Measurements from ENCODE around the gene TAF1C. TPM values are rescaled to one million over a fixed set of nuclear protein-coding genes. Genes with fewer than 3 reads are reported as not detected.

The TAF1C gene
- 77.4 and 78.5 TPM in 2 replicates for total RNA-seq (2022)
- percentile 66 among the genes with signal in this experiment for Bru-seq, nascent RNA
- percentile 81 among the genes with signal in this experiment for BruChase-seq, experiment 1, labeled RNA remaining after a 6-hour chase
- BruChase-seq, experiment 2, labeled RNA remaining after a 2-hour chase: percentile 86 among the genes with signal in this experiment
- long read RNA-seq, full-length matches to known transcripts: 8 of 76 reads
- long read RNA-seq, partial matches to known transcripts: 15 of 76 reads
- long read RNA-seq, other reads (novel, unspliced or antisense): 53 of 76 reads

- peak; percentile 95 for DNase-seq
- Mint-ChIP-seq H3K4me1 (ENCODE audit: low read depth, unreplicated experiment) (peaks cover 9% of the 10 kb centered on the region), H3K36me3 (ENCODE audit: insufficient read depth, unreplicated experiment) (peaks cover 26% of the 10 kb centered on the region), H3K4me3 (ENCODE audit: low read depth, unreplicated experiment) (peak within 1 kb of the TSS; percentile 99), H3K9me3 (ENCODE audit: low read depth, unreplicated experiment) (no peaks in the 10 kb centered on the region), H3K27me3 (ENCODE audit: unreplicated experiment) (no peaks in the 10 kb centered on the region), H3K27ac (ENCODE audit: unreplicated experiment) (peak within 1 kb of the TSS; percentile 95)
- CTCF ChIA-PET: interaction anchor here (0.6 to 1.7 kb wide), 18 partner anchors 10 to 233 kb away, joined by 3 to 18 read pairs (median 6); partner anchors contain the start of genes DNAAF1, HSDL1 and MBTPS1
- TF ChIP-seq CTCF (IDR thresholded peaks at IDR 0.05; ENCODE audit: unreplicated experiment): peak; percentile 94
- intact Hi-C loops (cut with micrococcal nuclease; ENCODE audit: unreplicated experiment): no loop called here
- BruUV-seq (replicated peaks): no TSS peak
Observed at GRCh38 chr16:84186685-84187437, at the start of gene TAF1C. Gene TAF1C, minus strand, starts transcription at chr16:84187057. Its CDS starts 2,069 bp downstream, at chr16:84184988.

- no peaks in the 10 kb centered on the region for H3K4me1 Mint-ChIP-seq (ENCODE audit: low read depth, unreplicated experiment)
- H3K36me3 Mint-ChIP-seq (ENCODE audit: insufficient read depth, unreplicated experiment): no peaks in the 10 kb centered on the region
- BruUV-seq (replicated peaks): no TSS peak
- no peak for DNase-seq
- intact Hi-C loops (cut with micrococcal nuclease; ENCODE audit: unreplicated experiment): no loop called here
- no peak overlapping the region for H3K27ac Mint-ChIP-seq (ENCODE audit: unreplicated experiment)
- H3K9me3 Mint-ChIP-seq (ENCODE audit: low read depth, unreplicated experiment): no peaks in the 10 kb centered on the region
- H3K4me3 Mint-ChIP-seq (ENCODE audit: low read depth, unreplicated experiment): no peak overlapping the region
- no peak for TF ChIP-seq CTCF (IDR thresholded peaks at IDR 0.05; ENCODE audit: unreplicated experiment)
- peaks cover 90% of the 10 kb centered on the region for H3K27me3 Mint-ChIP-seq (ENCODE audit: unreplicated experiment)
- CTCF ChIA-PET: no interaction called here
Observed at GRCh38 chr16:84234321-84235241, 47.7 kb upstream of the TAF1C start.

GRCh38 chr16:84233748-84234147 lies 46.9 kb upstream of the TAF1C start:
- H3K4me1 Mint-ChIP-seq (ENCODE audit: low read depth, unreplicated experiment): no peaks in the 10 kb centered on the region
- no peaks in the 10 kb centered on the region for H3K36me3 Mint-ChIP-seq (ENCODE audit: insufficient read depth, unreplicated experiment)
- H3K27ac Mint-ChIP-seq (ENCODE audit: unreplicated experiment): no peak overlapping the region
- peaks cover 82% of the 10 kb centered on the region for H3K27me3 Mint-ChIP-seq (ENCODE audit: unreplicated experiment)
- no peak overlapping the region for H3K4me3 Mint-ChIP-seq (ENCODE audit: low read depth, unreplicated experiment)
- TF ChIP-seq CTCF (IDR thresholded peaks at IDR 0.05; ENCODE audit: unreplicated experiment): no peak
- no TSS peak for BruUV-seq (replicated peaks)
- DNase-seq: no peak
- CTCF ChIA-PET: no interaction called here
- H3K9me3 Mint-ChIP-seq (ENCODE audit: low read depth, unreplicated experiment): no peaks in the 10 kb centered on the region
- intact Hi-C loops (cut with micrococcal nuclease; ENCODE audit: unreplicated experiment): no loop called here

- BruUV-seq (replicated peaks): no TSS peak
- CTCF ChIA-PET: interaction anchor here (0.7 kb wide), 1 partner anchor 9 kb away, joined by 3 read pairs; no protein-coding TSS in a partner anchor
- intact Hi-C loops (cut with micrococcal nuclease; ENCODE audit: unreplicated experiment): no loop called here
- DNase-seq: no peak
- no peak for TF ChIP-seq CTCF (IDR thresholded peaks at IDR 0.05; ENCODE audit: unreplicated experiment)
- Mint-ChIP-seq H3K9me3 (ENCODE audit: low read depth, unreplicated experiment) (no peaks in the 10 kb centered on the region), H3K4me3 (ENCODE audit: low read depth, unreplicated experiment) (no peak overlapping the region), H3K36me3 (ENCODE audit: insufficient read depth, unreplicated experiment) (no peaks in the 10 kb centered on the region), H3K27ac (ENCODE audit: unreplicated experiment) (no peak overlapping the region), H3K4me1 (ENCODE audit: low read depth, unreplicated experiment) (peaks cover 3% of the 10 kb centered on the region), H3K27me3 (ENCODE audit: unreplicated experiment) (peaks cover 76% of the 10 kb centered on the region)
Observed at GRCh38 chr16:84232969-84233368, 46.1 kb upstream of the TAF1C start.
